ENCODE results near the gene TNFRSF13B.

The TNFRSF13B gene

GRCh38 chr17:16953841-16954240 lies 18.1 kb downstream of the TNFRSF13B start:
- DNase-seq, result no peak

- no peak for DNase-seq
Measured at GRCh38 chr17:16953347-16953746, 18.6 kb downstream of the TNFRSF13B start.

- DNase-seq, result no peak
Measured at GRCh38 chr17:16952401-16952800, 19.5 kb downstream of the TNFRSF13B start.

DNA sequence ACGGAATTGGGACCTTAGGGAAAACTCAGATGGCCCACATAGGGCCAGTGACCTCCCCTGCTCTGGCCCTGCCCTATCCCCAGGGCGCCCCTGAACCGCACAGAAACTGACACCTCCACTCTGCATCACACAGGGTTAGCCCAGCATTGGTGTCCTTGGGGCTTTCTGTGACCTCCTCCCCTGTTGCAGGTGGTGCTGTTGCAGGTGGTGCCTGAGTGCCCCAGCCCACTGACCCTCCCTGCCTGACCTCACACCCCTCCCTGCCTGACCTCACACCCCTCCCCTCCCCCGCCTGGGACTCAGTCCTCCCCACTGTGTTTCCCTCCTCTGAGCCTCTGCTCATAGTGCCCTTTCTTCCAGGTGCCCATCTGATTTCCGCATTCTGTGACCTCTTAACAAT lies 21.4 kb downstream of the TNFRSF13B start:
- no peak for DNase-seq

DNA sequence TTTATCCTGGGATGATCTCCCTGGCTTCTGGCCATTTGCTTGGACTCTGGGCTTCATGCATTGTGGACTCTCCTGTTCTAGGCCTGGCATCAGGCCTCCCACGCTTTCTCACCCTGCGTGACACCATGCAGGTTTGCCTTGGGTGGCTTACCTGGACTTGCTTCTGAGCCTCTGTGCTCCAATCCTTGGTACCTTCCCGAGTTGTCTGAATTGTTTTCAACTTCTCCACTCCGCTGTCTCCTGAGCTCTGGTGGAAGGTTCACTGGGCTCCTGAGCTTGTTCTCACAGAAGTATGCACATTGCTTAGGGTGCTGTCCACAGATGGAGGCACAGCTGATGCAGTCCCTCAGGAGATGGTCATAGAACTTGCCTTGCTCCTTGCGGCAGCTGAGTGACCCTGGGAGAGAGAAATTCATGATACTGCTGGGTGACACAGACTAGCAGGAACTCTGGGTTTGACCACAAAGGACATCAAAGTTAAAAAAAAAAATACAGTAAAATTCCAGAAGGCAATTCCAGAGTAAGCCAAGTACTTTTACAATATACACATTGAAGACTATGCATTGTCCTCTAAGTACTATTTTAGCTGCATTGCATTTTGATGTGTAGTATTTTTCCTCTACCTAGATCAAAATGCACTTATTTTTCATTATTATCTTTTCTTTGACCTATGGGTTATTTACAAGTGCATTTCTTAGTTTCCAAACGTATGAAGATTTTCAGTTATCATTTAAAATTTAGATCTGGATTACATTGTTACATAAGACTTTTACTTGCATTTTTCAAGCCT lies 23.1 kb downstream of the TNFRSF13B start:
- no peak for DNase-seq

DNA sequence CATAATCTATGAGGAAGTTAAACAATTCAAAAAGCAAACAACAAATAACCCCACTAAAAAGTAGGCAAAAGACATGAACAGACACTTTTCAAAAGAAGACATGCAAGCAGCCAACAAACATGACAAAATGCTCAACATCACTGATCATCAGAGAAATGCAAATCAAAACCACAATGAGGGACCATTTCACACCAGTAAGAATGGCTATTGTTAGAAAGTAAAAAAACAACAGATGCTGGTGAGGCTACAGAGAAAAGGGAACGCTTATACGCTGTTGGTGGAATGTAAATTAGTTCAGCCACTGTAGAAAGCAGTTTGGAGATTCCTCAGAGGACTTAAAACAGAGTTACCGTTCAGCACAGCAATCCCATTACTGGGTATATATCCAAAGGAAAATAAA lies 24.4 kb downstream of the TNFRSF13B start:
- no peak for DNase-seq

- no peak for DNase-seq
Measured at GRCh38 chr17:16945663-16946218, 26.2 kb downstream of the TNFRSF13B start.

DNA sequence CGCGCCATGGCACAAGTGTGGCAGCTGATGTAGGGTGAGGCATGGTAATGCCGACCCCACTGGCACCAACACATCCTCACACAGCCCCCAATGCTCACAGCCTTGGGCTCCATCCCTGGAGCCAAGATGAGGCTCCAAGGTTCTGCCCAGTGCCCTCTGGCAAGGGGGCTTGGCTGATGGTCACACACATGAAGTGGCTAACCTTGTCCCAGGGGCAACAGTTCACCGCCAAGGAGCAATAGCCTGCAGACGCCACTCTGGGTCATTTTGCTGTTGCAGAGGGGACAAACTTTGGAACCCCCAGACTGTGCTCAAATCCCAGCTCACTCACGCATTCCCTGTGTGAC lies 26.8 kb downstream of the TNFRSF13B start:
- no peak for DNase-seq

GRCh38 chr17:16944334-16945135 lies 27.4 kb downstream of the TNFRSF13B start:
- DNase-seq, result no peak

GRCh38 chr17:16943541-16944333 lies 28.2 kb downstream of the TNFRSF13B start:
- no peak for DNase-seq

GRCh38 chr17:16943032-16943352 lies 28.9 kb downstream of the TNFRSF13B start:
- no peak for DNase-seq

- no peak for DNase-seq
Measured at GRCh38 chr17:16942141-16943031, 29.5 kb downstream of the TNFRSF13B start.

DNA sequence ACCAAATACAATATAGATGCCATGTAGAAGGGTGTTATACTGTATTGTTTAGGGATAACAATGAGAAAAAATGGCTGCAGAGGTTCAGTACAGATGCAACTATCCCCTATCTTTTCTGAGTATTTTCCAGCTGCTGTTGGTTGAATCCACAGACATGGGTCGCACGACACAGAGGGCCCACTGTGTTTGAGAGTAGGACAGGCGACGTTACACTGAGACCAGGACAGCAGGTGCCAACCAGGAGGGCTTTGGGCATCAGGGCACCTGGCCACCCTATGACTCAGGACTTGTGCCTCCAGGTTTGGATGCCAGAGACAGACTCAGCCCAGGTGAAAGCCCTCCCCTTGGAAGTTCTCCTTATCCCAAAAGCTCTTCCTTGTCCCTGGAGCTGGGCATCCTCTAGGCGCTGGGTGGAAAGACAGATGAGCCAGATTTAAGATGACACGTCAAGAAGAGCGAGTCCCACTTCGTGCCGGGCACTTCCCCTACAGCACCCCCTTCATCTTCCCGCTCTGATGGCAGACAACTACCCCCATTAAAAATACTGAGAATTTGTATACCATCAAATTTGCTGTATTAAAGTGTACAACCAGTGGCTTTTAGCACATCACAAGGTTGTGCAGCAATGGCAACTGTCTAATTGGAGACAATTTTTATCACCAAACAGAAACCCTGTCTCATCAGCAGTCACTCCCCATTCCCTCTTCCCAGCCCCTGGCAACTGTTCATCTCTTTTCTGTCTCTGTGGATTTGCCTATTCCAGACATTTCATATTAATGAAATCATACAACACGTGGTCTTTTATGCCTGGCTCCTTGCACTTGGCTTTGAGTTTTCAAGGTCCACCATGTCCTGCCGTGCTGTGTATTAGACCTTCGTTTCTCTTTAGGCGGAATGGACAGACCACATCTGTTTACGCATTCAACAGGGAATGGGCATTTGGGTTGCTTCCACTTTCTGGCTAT lies 30.6 kb downstream of the TNFRSF13B start:
- no peak for DNase-seq

DNA sequence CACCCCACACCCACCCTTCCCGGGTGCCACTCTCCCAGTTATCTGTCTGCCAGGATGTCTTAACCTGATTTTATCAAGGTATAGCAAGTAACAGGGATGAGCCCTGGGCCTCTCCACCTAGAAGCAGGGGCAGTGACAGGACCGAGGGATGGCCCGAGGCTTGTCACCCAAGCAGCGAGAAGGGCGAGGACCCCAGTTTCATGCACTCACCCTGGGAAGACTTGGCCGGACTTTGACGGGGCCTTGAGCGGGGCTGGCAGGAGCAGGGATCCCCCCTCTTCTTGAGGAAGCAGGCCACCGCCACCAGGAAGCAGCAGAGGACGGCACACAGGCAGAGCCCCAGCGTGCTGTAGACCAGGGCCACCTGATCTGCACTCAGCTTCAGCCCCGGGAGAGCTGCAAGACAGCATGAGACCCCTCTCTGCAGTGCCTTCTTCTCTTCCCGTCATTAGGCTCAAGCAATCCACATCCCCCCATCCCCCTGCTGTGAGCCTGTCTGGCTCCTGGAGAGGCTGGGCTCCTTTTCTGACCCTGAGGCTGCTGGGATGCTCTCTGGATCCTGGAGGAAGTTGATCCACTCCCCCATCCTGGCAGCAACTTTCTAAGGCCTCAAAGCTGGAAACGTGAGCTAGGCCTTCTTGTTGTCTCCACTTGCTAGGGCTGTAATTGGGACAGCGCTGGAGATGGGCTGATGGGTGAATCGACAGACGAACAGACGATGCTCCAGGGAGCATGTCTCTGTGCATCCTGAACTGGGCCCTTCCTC lies 31.6 kb downstream of the TNFRSF13B start:
- DNase-seq, result no peak

DNA sequence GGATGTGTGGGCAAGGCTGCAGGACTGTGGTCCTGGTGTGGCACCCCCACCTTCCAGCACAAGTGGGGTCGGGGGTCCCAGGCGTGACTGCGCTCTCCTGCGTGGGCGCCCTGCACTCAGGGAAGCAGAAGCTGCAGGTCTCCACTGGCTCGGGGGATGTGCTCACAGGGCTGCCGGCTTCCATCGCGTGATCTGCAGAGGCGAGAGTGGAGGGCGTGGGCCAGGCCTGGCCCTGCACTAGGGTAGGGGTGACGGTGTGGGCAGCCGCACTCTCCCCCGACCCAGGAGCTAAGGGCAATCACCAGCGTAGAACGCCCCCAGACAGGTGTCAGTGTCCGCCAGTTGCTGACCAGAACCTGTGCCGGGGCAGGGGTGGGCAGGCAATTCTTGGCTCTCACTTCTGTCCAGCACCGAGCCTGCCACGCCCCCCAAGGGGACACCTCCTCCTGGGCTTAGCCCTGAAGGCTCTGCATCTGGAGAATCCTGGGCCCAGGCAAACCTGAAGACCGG lies 32.3 kb downstream of the TNFRSF13B start:
- no peak for DNase-seq

- no peak for DNase-seq
Measured at GRCh38 chr17:16939208-16939576, 32.7 kb downstream of the TNFRSF13B start.

- DNase-seq, result no peak
Measured at GRCh38 chr17:16938496-16939207, 33.3 kb downstream of the TNFRSF13B start.

DNA sequence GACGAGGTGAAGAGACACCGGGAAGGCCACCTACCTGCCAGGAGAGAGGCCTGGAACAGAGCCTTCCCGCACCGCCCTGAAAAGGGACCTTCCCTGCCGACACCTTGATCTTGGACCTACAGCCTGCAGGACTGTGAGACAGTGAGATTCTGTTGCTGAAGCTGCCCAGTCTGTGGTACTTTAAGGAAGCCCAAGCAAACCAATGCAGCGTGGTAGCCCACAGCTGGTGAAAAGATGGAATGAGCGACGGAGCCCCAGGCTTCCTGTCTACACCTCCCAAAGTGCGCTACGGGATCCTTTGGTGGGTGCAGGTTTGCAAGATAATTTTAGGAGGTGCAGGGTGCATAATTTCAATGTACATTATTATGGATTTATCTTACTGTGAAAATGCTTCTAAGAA lies 33.9 kb downstream of the TNFRSF13B start:
- DNase-seq, result no peak

DNA sequence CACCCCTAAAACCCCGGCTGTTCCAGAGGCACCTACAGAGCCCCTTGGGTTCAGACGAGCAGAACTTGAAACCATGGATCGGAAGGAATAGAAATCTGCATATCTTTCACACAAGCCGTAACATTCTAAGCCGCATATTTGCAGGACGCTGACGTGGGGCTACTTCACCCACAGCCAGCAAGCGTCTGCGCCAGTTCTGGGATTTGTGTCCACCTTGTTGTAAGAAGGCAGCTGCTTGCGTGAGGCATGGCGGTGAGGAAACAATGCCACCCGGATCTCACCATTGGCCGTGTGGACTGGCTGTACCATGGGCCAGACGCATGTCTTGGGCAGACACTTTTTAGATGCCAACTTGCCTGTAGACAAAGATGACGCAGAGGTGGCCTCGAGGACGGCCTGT lies 34.5 kb downstream of the TNFRSF13B start:
- no peak for DNase-seq
